GM19193 (cell line): ENCODE measurements around the gene PI4KA.

Experiments
- POLR2A ChIP-seq: IDR thresholded peaks from 4 replicates; pipeline ENCODE4 v1.6.1; 2011; ENCODE audit not compliant: insufficient read depth, insufficient read length; ENCODE audit errors: extremely low read depth

The PI4KA gene

GRCh38 chr22:20885017-20885556 lies 26.5 kb upstream of the PI4KA start:
- TF ChIP-seq POLR2A = no peak

DNA sequence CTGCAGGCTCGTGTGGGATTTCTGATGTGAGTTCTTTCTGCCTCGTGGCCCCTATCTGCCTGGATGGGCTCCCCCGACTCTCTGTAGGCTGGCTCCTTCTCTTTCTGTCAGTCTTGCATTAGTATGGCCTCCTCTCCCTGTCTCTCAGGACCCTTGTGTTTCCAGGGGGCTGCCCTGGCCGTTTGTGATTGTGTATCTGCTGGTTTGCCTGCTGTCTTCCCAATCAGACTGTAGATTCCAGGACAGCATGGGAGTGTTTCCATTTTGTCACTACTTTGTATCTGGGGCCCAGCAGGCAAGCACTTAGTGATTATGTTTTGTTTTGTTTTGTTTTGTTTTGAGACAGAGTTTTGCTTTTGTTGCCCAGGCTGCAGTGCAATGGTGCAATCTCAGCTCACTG lies 25.8 kb upstream of the PI4KA start:
- TF ChIP-seq POLR2A = no peak

- TF ChIP-seq POLR2A = no peak
Measured at GRCh38 chr22:20882855-20883254, 24.2 kb upstream of the PI4KA start.

GRCh38 chr22:20881869-20882815 lies 23.5 kb upstream of the PI4KA start:
- TF ChIP-seq POLR2A = no peak

DNA sequence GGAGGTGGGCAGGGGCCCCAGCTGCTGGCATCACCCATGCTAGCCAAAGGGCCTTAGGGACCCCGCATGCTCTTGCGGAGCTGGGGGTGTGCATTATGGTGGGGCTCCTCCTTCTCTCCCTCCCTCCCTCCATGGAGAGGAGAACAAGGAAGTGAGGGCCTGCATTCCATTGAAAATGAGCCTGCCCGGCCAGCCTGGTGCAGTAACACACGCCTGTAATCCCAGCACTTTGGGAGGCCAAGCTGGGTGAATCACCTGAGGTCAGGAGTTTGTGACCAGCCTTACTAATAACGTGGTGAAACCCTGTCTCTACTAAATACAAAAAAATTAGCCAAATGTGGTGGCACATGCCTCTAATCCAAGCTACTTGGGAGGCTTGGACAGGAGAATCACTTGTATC lies 22.6 kb upstream of the PI4KA start:
- no peak for TF ChIP-seq POLR2A

DNA sequence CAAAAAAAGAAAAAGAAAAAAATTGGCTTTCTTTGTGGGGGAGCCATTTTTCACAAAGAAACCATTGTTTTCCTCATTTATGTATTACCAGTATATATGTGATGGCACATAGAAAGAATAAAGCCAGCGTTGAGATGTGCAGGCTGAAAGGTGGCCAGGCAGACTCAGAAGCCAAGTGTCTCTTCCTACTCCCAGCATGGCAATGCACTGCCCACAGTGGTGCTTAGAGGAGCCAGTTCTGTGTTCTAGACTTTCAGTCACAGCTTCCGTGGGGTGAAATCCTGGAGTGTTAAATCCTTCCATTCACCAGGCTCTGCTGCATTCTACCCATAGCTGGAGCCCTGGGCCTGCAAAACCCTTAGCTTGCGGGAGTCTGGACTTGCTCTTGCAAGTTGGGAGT lies 19.1 kb upstream of the PI4KA start:
- TF ChIP-seq POLR2A = no peak

GRCh38 chr22:20875296-20875695 lies 16.7 kb upstream of the PI4KA start:
- TF ChIP-seq POLR2A = no peak

DNA sequence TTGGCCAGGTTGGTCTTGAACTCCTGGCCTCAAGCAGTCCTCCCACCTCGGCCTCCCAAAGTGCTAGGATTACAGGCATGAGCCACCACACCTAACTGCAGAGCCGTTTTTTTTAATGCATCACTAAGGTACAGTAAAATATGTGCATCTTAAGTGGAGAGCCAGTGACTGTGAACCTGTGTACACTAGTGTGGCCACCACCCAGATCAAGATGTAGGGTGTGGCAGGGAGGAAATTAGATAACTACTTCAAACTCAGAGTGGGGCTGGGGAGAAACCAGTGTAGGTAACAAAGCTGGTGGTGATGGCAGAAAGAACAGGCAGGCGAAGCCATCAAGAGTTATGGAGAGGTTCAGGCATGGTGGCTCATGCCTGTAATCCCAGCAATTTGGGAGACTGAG lies 14.6 kb upstream of the PI4KA start:
- no peak for TF ChIP-seq POLR2A

GRCh38 chr22:20869234-20869633 lies 10.6 kb upstream of the PI4KA start:
- TF ChIP-seq POLR2A = no peak

- TF ChIP-seq POLR2A = no peak
Measured at GRCh38 chr22:20868025-20868962, 9.7 kb upstream of the PI4KA start.

- TF ChIP-seq POLR2A = no peak
Measured at GRCh38 chr22:20867179-20868024, 8.8 kb upstream of the PI4KA start.

GRCh38 chr22:20866736-20867135 lies 8.1 kb upstream of the PI4KA start:
- TF ChIP-seq POLR2A = no peak

DNA sequence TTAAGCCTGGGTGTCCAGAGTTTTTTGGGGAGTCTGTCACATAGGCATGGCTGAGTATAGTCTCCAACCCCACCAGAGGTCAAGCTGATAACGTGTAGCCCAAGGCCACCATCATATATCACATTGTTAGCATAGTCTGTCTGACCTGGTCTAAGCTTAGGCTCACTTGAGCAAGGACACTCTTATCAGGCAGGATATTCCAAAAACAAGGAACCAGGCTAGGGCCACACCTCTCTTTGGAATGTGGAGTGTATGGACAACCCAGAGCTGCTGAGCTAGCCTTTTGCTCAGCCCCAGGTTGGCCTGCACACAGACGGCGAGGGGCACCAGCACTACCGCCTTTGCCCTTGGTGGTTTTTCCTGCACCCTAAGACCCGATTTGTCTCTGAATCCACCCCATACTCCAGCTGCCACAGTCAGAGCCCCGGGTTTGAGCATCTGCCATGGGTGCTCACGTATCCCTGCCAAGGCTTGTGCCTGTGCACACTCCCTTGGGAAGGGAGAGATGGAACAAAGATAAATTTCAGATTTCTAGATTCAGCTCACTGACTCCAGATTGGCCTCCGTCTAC lies 7.3 kb upstream of the PI4KA start:
- TF ChIP-seq POLR2A = no peak

DNA sequence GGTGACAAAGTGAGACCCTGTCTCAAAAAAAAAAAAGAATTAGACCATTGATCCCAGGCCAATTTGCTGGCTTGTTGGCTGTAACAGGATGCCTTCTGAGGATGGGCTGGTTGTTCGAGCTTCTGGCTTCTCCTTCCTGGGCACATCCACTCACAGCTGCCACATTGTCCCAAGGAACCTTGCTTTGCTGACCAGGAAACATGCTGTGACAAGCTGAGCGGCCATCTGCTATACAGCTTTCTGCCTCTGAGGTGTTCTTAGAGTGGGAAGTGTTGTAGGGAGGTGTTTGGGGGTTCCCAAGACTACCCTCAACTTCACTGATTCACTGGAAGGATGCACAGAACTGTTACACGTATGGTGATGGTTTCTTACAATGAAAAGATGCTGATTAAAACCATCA lies 6.7 kb upstream of the PI4KA start:
- no peak for TF ChIP-seq POLR2A
